GM23248 (cell line): ENCODE measurements around the gene CREB5.

Experiments
- EZH2 ChIP-seq: fragments of 200-600 bp; sonication (generic); IDR thresholded peaks from 2 replicates; pipeline ENCODE4 v1.6.1; 2018; ENCODE audit warnings: antibody characterized with exemption, mild to moderate bottlenecking; ENCODE audit not compliant: insufficient read depth, poor library complexity, severe bottlenecking
- EZH2phosphoT487 ChIP-seq: fragments of 200-600 bp; sonication (generic); IDR thresholded peaks from 2 replicates; pipeline ENCODE4 v1.6.1; 2018; ENCODE audit warnings: antibody characterized with exemption, moderate library complexity, mild to moderate bottlenecking, low read depth; ENCODE audit not compliant: insufficient read depth

DNA sequence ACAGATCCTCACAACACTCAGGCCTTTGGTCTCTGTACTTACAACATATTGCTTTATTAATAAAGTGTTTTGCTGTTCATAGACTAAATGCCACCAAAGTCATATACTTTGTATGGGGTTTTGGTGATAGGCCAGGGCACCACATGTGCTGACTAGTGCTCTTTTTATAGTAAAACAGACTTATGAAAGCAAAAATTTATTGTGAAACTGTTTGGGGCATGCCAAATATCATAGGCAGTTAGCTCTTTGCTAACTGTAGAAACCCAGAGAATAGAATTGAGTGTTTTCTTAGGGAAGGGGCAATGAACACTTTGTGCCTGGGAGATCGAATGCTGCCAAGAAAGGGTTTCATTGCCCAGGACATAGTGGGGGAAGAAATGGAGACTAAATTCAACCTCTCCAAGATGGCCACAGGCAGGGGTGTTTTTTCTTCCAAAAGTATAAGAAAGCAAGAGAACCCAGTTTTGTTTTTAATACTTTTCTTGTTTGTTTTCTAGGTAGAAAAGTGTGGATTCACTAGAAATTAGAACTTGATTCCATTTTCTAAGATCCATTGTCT lies 403.1 kb downstream of the CREB5 start:
- no peak for TF ChIP-seq EZH2phosphoT487
- TF ChIP-seq EZH2: no peak
